GM12875 (cell line): ENCODE data around the gene ALDOC.

ENCODE experiments used
- H3K4me3 ChIP-seq: one replicate; pipeline ENCODE4 v1.5.1; 2011; ENCODE audit warnings: low read depth, low read length, control low read depth
- CTCF ChIP-seq: IDR thresholded peaks from 2 replicates; pipeline ENCODE4 v1.5.1; 2011; ENCODE audit warnings: low read depth, mild to moderate bottlenecking, control low read depth, inconsistent platforms, low read length, moderate library complexity, borderline replicate concordance; ENCODE audit not compliant: insufficient read depth

The ALDOC gene

GRCh38 chr17:28576758-28577465 is at the start of gene ALDOC:
TSS of gene ALDOC (minus strand) at chr17:28576895. CDS start at chr17:28575532, 1,363 bp downstream.
- H3K4me3 ChIP-seq: peak within 1 kb of the TSS; percentile 32
- TF ChIP-seq CTCF: no peak

DNA sequence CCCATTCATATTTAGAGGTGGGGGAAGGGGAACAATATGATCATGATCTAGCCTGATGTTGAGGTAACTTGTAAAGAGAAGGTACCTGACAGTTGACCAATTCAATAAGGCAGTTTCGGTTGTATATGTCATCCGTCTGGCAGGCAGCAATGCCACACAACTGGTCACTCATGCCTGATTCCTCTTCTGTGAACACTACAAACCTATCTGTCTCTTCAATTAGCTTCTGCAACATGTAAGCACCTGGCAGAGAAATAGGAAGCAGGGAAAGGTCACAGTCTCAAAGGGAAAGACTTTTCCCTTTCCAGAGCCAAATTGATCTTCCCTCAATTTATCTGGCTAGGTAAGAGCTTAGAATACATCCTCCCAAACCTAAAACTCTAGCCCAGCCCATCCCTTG is 47.5 kb upstream of the ALDOC start:
- no peak for TF ChIP-seq CTCF
- no peak overlapping the region for H3K4me3 ChIP-seq

GRCh38 chr17:28623696-28624095 is 47.0 kb upstream of the ALDOC start:
- TF ChIP-seq CTCF: no peak
- no peak overlapping the region for H3K4me3 ChIP-seq

GRCh38 chr17:28622186-28622585 is 45.5 kb upstream of the ALDOC start:
- H3K4me3 ChIP-seq: no peak overlapping the region
- TF ChIP-seq CTCF: no peak

- no peak for TF ChIP-seq CTCF
- no peak overlapping the region for H3K4me3 ChIP-seq
Measured at GRCh38 chr17:28620010-28620409, 43.3 kb upstream of the ALDOC start.

- no peak for TF ChIP-seq CTCF
- H3K4me3 ChIP-seq: no peak overlapping the region
Measured at GRCh38 chr17:28618464-28618863, 41.8 kb upstream of the ALDOC start.

DNA sequence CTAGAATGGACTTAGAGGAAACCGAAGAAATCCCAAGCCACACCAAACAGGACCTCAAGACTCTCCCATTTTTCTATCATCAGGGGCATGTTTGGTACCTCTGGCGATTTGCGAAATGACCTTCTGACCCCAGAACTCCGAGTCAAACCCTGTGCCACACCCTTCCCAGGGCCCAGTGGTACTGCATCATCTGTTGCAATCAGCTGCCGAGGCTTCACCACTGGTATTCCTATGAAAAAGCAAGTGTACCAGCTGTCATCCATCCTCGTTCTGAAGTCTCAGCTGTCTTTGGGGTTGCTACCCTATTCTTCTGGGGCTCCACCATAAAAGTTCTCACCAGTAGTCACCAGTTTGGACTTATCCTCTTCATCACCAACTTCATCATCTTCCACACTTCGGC is 39.6 kb upstream of the ALDOC start:
- H3K4me3 ChIP-seq: no peak overlapping the region
- no peak for TF ChIP-seq CTCF
